HL-60 (cell line): ENCODE results near the gene BCAS3.

Experiments
- DNase-seq, 2 experiments: peaks; one replicate each; pipeline ENCODE4 v3.0.0-alpha.2; 2010 to 2020; ENCODE audit warnings: low read depth in 1 of 2, low spot score in 1 of 2
- H3K27ac ChIP-seq: fragments of 250-450 bp; sonication (Bioruptor Pico); replicated peaks from 2 replicates; pipeline ENCODE4 v1.5.1; 2020; ENCODE audit warnings: mild to moderate bottlenecking, moderate library complexity
- H3K27me3 ChIP-seq: fragments of 250-450 bp; sonication (Bioruptor Pico); 2 replicates; pipeline ENCODE4 v1.5.1; 2021; ENCODE audit warnings: mild to moderate bottlenecking, moderate library complexity; ENCODE audit not compliant: insufficient read depth, poor library complexity, severe bottlenecking
- H3K4me3 ChIP-seq: replicated peaks from 2 replicates; pipeline ENCODE4 v1.5.1; 2011; ENCODE audit warnings: mild to moderate bottlenecking, control low read depth, low read length; ENCODE audit not compliant: insufficient read depth
- GABPA ChIP-seq: IDR thresholded peaks from 2 replicates; pipeline ENCODE4 v1.6.1; 2012; ENCODE audit warnings: low read depth
- POLR2AphosphoS5 ChIP-seq: IDR thresholded peaks from 2 replicates; pipeline ENCODE4 v1.6.1; 2012; ENCODE audit warnings: low read depth
- SPI1 ChIP-seq: IDR thresholded peaks from 2 replicates; pipeline ENCODE4 v1.6.1; 2012; ENCODE audit warnings: low read depth, mild to moderate bottlenecking, borderline replicate concordance
- TF ChIP-seq, protein P1 (sequence below): IDR thresholded peaks from one replicate; pipeline ENCODE4 v1.5.1; 2011; ENCODE audit warnings: low read length, control low read depth, inconsistent platforms; ENCODE audit not compliant: insufficient read depth
- TF ChIP-seq, protein P2 (sequence below): IDR thresholded peaks from 2 replicates; pipeline ENCODE4 v1.6.1; 2012; ENCODE audit warnings: low read depth; ENCODE audit not compliant: insufficient replicate concordance

The BCAS3 gene

DNA sequence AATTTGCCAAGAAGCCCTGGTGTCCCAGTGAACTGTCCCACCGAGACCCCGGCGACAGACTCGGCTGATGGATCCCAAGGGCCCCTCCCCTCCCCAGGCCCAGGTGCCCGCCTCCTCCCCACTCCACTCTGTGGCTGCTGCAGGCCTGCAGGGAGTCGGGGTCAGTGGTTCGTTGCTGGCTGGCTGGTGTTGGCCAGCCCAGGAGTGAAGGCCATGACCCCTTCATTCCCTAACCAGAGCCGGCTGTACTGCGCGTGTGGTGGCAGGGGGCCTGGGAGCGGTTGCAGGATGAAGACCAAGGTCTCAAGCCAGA is 712.8 kb downstream of the BCAS3 start:
- TF ChIP-seq, protein P1, sequence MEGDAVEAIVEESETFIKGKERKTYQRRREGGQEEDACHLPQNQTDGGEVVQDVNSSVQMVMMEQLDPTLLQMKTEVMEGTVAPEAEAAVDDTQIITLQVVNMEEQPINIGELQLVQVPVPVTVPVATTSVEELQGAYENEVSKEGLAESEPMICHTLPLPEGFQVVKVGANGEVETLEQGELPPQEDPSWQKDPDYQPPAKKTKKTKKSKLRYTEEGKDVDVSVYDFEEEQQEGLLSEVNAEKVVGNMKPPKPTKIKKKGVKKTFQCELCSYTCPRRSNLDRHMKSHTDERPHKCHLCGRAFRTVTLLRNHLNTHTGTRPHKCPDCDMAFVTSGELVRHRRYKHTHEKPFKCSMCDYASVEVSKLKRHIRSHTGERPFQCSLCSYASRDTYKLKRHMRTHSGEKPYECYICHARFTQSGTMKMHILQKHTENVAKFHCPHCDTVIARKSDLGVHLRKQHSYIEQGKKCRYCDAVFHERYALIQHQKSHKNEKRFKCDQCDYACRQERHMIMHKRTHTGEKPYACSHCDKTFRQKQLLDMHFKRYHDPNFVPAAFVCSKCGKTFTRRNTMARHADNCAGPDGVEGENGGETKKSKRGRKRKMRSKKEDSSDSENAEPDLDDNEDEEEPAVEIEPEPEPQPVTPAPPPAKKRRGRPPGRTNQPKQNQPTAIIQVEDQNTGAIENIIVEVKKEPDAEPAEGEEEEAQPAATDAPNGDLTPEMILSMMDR = no peak
- TF ChIP-seq GABPA (no peak), SPI1 (no peak), POLR2AphosphoS5 (no peak)
- TF ChIP-seq, protein P2, sequence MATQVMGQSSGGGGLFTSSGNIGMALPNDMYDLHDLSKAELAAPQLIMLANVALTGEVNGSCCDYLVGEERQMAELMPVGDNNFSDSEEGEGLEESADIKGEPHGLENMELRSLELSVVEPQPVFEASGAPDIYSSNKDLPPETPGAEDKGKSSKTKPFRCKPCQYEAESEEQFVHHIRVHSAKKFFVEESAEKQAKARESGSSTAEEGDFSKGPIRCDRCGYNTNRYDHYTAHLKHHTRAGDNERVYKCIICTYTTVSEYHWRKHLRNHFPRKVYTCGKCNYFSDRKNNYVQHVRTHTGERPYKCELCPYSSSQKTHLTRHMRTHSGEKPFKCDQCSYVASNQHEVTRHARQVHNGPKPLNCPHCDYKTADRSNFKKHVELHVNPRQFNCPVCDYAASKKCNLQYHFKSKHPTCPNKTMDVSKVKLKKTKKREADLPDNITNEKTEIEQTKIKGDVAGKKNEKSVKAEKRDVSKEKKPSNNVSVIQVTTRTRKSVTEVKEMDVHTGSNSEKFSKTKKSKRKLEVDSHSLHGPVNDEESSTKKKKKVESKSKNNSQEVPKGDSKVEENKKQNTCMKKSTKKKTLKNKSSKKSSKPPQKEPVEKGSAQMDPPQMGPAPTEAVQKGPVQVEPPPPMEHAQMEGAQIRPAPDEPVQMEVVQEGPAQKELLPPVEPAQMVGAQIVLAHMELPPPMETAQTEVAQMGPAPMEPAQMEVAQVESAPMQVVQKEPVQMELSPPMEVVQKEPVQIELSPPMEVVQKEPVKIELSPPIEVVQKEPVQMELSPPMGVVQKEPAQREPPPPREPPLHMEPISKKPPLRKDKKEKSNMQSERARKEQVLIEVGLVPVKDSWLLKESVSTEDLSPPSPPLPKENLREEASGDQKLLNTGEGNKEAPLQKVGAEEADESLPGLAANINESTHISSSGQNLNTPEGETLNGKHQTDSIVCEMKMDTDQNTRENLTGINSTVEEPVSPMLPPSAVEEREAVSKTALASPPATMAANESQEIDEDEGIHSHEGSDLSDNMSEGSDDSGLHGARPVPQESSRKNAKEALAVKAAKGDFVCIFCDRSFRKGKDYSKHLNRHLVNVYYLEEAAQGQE = no peak
- Histone ChIP-seq H3K4me3 (no peak overlapping the region), H3K27ac (no peak overlapping the region), H3K27me3 (peaks cover 6% of the 10 kb centered on the region)
- DNase-seq = no peak

DNA sequence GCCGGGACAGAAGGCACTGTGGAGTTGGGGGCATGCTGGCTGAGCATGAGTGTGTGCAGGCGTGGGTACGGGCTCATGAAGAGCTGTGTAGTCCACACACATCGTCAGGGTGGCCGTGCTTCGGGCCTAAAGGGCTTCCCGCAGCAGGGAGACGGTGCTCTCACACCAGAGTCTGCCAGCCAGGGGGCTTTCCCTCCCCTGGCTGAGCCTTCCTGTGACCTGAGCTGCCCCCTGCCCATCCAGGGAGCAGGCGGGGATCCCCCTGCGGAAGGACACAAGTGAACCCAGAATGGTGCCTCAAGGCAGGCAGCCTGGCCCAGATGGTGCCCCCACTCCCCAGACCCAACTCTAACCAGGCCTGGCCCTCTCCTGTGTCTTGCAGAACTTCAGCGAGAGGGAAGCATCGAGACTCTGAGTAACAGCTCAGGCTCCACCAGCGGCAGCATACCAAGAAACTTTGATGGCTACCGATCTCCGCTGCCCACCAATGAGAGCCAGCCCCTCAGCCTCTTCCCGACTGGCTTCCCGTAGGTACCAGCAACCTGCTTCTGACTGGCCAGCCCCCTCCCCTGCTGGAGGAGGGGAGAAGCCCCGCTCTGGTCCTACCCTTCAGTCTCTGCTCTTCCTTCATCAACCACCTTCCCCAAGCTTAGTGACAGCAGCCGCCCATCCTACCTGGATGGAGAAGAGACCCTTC is 714.1 kb downstream of the BCAS3 start:
- no peak for DNase-seq
- Histone ChIP-seq H3K4me3 (no peak overlapping the region), H3K27ac (no peak overlapping the region), H3K27me3 (peaks cover 19% of the 10 kb centered on the region)
- TF ChIP-seq, protein P1 = no peak
- TF ChIP-seq, protein P2 = no peak
- no peak for TF ChIP-seq SPI1

DNA sequence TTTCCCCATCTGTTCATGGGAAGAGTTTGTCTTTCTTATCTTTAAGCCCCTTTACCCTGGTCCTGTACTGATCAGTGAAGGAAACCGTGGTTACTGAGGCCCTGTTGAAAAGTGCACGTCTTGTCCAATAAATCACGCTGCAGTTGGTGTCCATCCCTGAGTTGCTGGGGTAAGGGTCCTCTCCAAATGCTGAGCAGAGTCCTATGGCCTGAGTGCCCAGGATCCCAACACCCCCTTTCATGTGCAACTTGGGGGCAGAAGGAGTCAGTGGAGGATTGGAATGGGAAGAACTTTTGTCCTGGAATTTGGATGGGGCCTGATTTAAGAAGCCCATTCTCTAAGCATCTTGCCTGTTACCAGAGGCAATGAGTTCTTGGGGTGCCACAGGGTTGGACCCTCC is 715.0 kb downstream of the BCAS3 start:
- no peak for DNase-seq
- TF ChIP-seq, protein P2 = no peak
- TF ChIP-seq POLR2AphosphoS5 (no peak), SPI1 (no peak), GABPA (no peak)
- TF ChIP-seq, protein P1 = no peak
- Histone ChIP-seq H3K4me3 (no peak overlapping the region), H3K27me3 (peaks cover 23% of the 10 kb centered on the region), H3K27ac (no peak overlapping the region)
